ENCODE measurements around the gene KIAA2012. TPM values are rescaled to one million over a fixed set of nuclear protein-coding genes. Genes with fewer than 3 reads are reported as not detected.
A peak's percentile ranks its signal among the peaks of the same experiment; 100 is the strongest.

KIAA2012 gene
- total and polyA plus RNA-seq, 2 of the 8 experiments (the other 6 are each of a cell fraction or from before 2014, with no cell fraction given), result not detected

DNA sequence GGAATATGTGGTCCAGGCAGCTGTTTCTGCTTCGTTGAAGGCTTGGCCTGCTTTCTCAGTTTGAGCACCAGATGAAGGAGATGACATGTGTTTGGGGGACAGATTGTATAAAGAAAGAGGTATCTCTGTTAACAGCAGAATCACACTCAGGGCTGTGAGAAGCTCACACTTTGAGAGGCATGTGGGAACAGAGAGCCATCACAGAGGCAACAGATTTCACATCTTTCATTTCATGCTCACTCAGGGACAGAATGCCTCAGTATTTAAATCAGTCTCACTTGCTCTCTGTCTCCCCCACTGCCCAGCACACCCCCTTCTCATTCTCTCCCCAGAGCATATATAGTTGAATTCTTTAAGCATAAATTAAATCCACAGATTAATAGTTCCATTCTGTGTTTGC, 37.4 kb downstream of the KIAA2012 start:
- Histone ChIP-seq H4K5ac (ENCODE audit: insufficient read length, low read depth, low read length) (no peak overlapping the region), H3K23me2 (ENCODE audit: low read depth, low read length) (no peaks in the 10 kb centered on the region), H2BK120ac (replicated peaks; ENCODE audit: low read depth, low read length) (no peak overlapping the region), H3K79me1 (ENCODE audit: low read depth, low read length) (no peaks in the 10 kb centered on the region), H3K27ac (ENCODE audit: low read depth, low read length) (no peak overlapping the region), H3K4ac (replicated peaks; ENCODE audit: insufficient read length, low read depth, low read length) (no peak overlapping the region), H3K4me3 (ENCODE audit: extremely low read depth in 1 of 4, insufficient read depth in 2 of 4, low read depth in 3 of 4, low read length in 4 of 4) (no peak overlapping the region), H2BK15ac (ENCODE audit: low read length) (no peak overlapping the region), H2BK12ac (ENCODE audit: low read depth, low read length) (peak overlapping the region; percentile 53; the same call in 1 of the 2 replicates), H4K91ac (replicated peaks; ENCODE audit: insufficient read length, low read length) (no peak overlapping the region), H3K4me1 (replicated peaks in 1 of 4; ENCODE audit: control insufficient read depth in 3 of 4, insufficient read depth in 4 of 4, low read length in 3 of 4) (peaks cover 0 to 11% (median 4%) of the 10 kb centered on the region in 4 experiments; a peak in 5 of 7 replicates), H4K20me1 (replicated peaks in 1 of 2; ENCODE audit: control insufficient read depth in 1 of 2, insufficient read depth in 2 of 2, low read length in 2 of 2) (no peaks in the 10 kb centered on the region), H4K8ac (ENCODE audit: extremely low read depth, insufficient read depth, low read length) (no peak overlapping the region), H3K9ac (replicated peaks in 1 of 4; ENCODE audit: extremely low read depth in 1 of 4, low read depth in 3 of 4, low read length in 3 of 4) (no peak overlapping the region), H2BK20ac (ENCODE audit: low read length) (peak overlapping the region; percentile 2; the same call in 1 of the 2 replicates), H3K36me3 (ENCODE audit: control insufficient read depth in 2 of 4, insufficient read depth in 4 of 4, low read length in 3 of 4) (no peaks in the 10 kb centered on the region), H3K9me3 (ENCODE audit: insufficient read depth in 2 of 2, low read depth in 1 of 2, low read length in 1 of 2) (no peaks in the 10 kb centered on the region), H3K18ac (ENCODE audit: extremely low read depth, low read length) (no peak overlapping the region), H2AFZ (ENCODE audit: low read length) (no peak overlapping the region), H3K27me3 (replicated peaks in 1 of 4; ENCODE audit: control insufficient read depth in 3 of 4, extremely low read depth in 1 of 4, insufficient read depth in 3 of 4, low read length in 3 of 4) (no peaks in the 10 kb centered on the region), H3K23ac (ENCODE audit: insufficient read length) (no peak overlapping the region), H2AK5ac (ENCODE audit: low read depth, low read length) (no peak overlapping the region), H3K4me2 (ENCODE audit: insufficient read depth in 1 of 2, low read depth in 2 of 2, low read length in 2 of 2) (no peak overlapping the region), H3K56ac (replicated peaks; ENCODE audit: insufficient read length, low read depth, low read length) (no peak overlapping the region), H3K79me2 (ENCODE audit: control insufficient read depth in 1 of 2, insufficient read depth in 2 of 2, low read length in 2 of 2) (no peaks in the 10 kb centered on the region), H2BK5ac (ENCODE audit: low read depth, low read length) (peak overlapping the region; percentile 13; the same call in 1 of the 2 replicates), H3K14ac (ENCODE audit: insufficient read length) (no peak overlapping the region)
- DNase-seq (ENCODE audit: low read depth in 1 of 2, low spot score in 2 of 2), result no peak
- ChIA-PET POLR2A (ENCODE audit: partially characterized antibody) (interaction anchor here (1.1 to 1.4 kb wide), 4 partner anchors 69 to 157 kb away, joined by 3 to 4 read pairs (median 4); no protein-coding TSS in a partner anchor), CTCF (ENCODE audit: partially characterized antibody) (interaction anchor here (0.6 to 3.9 kb wide), 14 partner anchors 11 to 306 kb away, joined by 3 to 16 read pairs (median 6); no protein-coding TSS in a partner anchor)
- 78% methylated on average over 1 of the region's 1 CpG; no CpG with 5 or more reads in 1 of the 2 experiments for WGBS, 2 experiments (ENCODE audit: extremely low coverage in 1 of 2, insufficient coverage in 1 of 2, insufficient read length in 1 of 2, insufficient replicate concordance in 2 of 2, low coverage in 1 of 2, low lambda C conversion rate in 2 of 2, missing lambda C conversion rate in 1 of 2)
- no peak for FAIRE-seq
- TF ChIP-seq, protein P1, sequence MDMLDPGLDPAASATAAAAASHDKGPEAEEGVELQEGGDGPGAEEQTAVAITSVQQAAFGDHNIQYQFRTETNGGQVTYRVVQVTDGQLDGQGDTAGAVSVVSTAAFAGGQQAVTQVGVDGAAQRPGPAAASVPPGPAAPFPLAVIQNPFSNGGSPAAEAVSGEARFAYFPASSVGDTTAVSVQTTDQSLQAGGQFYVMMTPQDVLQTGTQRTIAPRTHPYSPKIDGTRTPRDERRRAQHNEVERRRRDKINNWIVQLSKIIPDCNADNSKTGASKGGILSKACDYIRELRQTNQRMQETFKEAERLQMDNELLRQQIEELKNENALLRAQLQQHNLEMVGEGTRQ (IDR thresholded peaks at IDR 0.05; ENCODE audit: low read length), result no peak
- no peak for TF ChIP-seq HDAC6 (IDR thresholded peaks at IDR 0.05; ENCODE audit: low read depth, low read length)
- no peak for TF ChIP-seq KDM5A (IDR thresholded peaks at IDR 0.05; ENCODE audit: low read length)
- TF ChIP-seq RNF2 (IDR thresholded peaks at IDR 0.05; ENCODE audit: borderline replicate concordance, low read depth, low read length, missing control alignments, poor library complexity, severe bottlenecking), result no peak
- no peak for TF ChIP-seq BRCA1 (IDR thresholded peaks at IDR 0.05; ENCODE audit: low read depth, low read length)
- no peak for TF ChIP-seq NANOG (IDR thresholded peaks at IDR 0.05; ENCODE audit: insufficient read depth, low read depth, low read length, poor library complexity, severe bottlenecking)

Data from H1 (cell line).